BLaER1 treated with 17β-estradiol and CSF1 and Interleukin-3, amounts not matched to agents 10 nM and 100 nM (cell line): ENCODE results near the gene BCL6.

Experiments
- H3K27ac ChIP-seq, 11 experiments: shearing (Covaris generic); formaldehyde crosslinking; 2 replicates each; pipeline ENCODE4 v1.8.1; 2022
- H3K27me3 ChIP-seq, 11 experiments: shearing (Covaris generic); formaldehyde crosslinking; 2 replicates each; pipeline ENCODE4 v1.8.1; 2022
- H3K36me3 ChIP-seq, 11 experiments: shearing (Covaris generic); formaldehyde crosslinking; 2 replicates each; pipeline ENCODE4 v1.8.1; 2022
- H3K4me1 ChIP-seq, 10 experiments: shearing (Covaris generic); formaldehyde crosslinking; 2 replicates each; pipeline ENCODE4 v1.8.1; 2022
- H3K4me2 ChIP-seq, 11 experiments: shearing (Covaris generic); formaldehyde crosslinking; 2 replicates each; pipeline ENCODE4 v1.8.1; 2022
- H3K4me3 ChIP-seq, 10 experiments: shearing (Covaris generic); formaldehyde crosslinking; 2 replicates each; pipeline ENCODE4 v1.8.1; 2022
- H3K9ac ChIP-seq, 11 experiments: shearing (Covaris generic); formaldehyde crosslinking; 2 replicates each; pipeline ENCODE4 v1.8.1; 2022
- H3K9me3 ChIP-seq, 11 experiments: shearing (Covaris generic); formaldehyde crosslinking; replicated peaks in 1 of 11; 2 replicates each; pipeline ENCODE4 v1.8.1; 2022
- H4K20me1 ChIP-seq, 11 experiments: shearing (Covaris generic); formaldehyde crosslinking; 2 replicates each; pipeline ENCODE4 v1.8.1; 2022
- Cebpa-rat ChIP-seq, 11 experiments: shearing (Covaris generic); IDR thresholded peaks; 2 replicates each; pipeline ENCODE4 v1.8.1; 2022

The BCL6 gene

GRCh38 chr3:187728940-187729583 is 16.2 kb downstream of the BCL6 start:
- peaks cover 100% of the 10 kb centered on the region in 11 experiments for H3K36me3 ChIP-seq
- peaks cover 5 to 26% (median 15%) of the 10 kb centered on the region in 10 experiments for H3K4me1 ChIP-seq
- no peaks in the 10 kb centered on the region for H3K9me3 ChIP-seq
- no peak for TF ChIP-seq Cebpa-rat (IDR thresholded peaks at IDR 0.05)
- H3K27me3 ChIP-seq, result no peaks in the 10 kb centered on the region
- peak overlapping the region in 3 of 11 experiments; percentile 27 to 43 (median 41); a peak in 4 of 22 replicates for H3K27ac ChIP-seq
- no peak overlapping the region for H3K4me2 ChIP-seq
- H4K20me1 ChIP-seq, result peaks cover 19 to 100% (median 93%) of the 10 kb centered on the region in 11 experiments; a peak in 20 of 22 replicates
- no peak overlapping the region for H3K4me3 ChIP-seq
- peak overlapping the region in 3 of 11 experiments; percentile 10 to 28 (median 18); a peak in 3 of 22 replicates for H3K9ac ChIP-seq

GRCh38 chr3:187728248-187728647 is 17.0 kb downstream of the BCL6 start:
- H4K20me1 ChIP-seq, result peaks cover 19 to 100% (median 89%) of the 10 kb centered on the region in 11 experiments; a peak in 20 of 22 replicates
- H3K9me3 ChIP-seq, result no peaks in the 10 kb centered on the region
- peak overlapping the region in 3 of 11 experiments; percentile 6 to 28 (median 18); a peak in 1 of 22 replicates for H3K9ac ChIP-seq
- H3K36me3 ChIP-seq, result peaks cover 100% of the 10 kb centered on the region in 11 experiments
- H3K4me2 ChIP-seq, result no peak overlapping the region
- no peak overlapping the region for H3K4me3 ChIP-seq
- peaks cover 1 to 18% (median 8%) of the 10 kb centered on the region in 10 experiments; a peak in 13 of 20 replicates for H3K4me1 ChIP-seq
- H3K27me3 ChIP-seq, result no peaks in the 10 kb centered on the region
- no peak for TF ChIP-seq Cebpa-rat (IDR thresholded peaks at IDR 0.05)
- peak overlapping the region in 3 of 11 experiments; percentile 0 to 43 (median 27); a peak in 4 of 22 replicates for H3K27ac ChIP-seq

- Histone ChIP-seq H3K9me3 (no peaks in the 10 kb centered on the region), H3K4me3 (no peak overlapping the region), H3K9ac (peak overlapping the region in 1 of 11 experiments; percentile 28; a peak in 2 of 22 replicates), H3K27ac (no peak overlapping the region; a peak in 1 of 22 replicates), H3K36me3 (peaks cover 95 to 100% (median 99%) of the 10 kb centered on the region in 11 experiments), H3K4me1 (peaks cover 0 to 10% (median 5%) of the 10 kb centered on the region in 10 experiments; a peak in 5 of 20 replicates), H3K27me3 (no peaks in the 10 kb centered on the region), H4K20me1 (peaks cover 19 to 99% (median 86%) of the 10 kb centered on the region in 11 experiments; a peak in 20 of 22 replicates), H3K4me2 (no peak overlapping the region)
- no peak for TF ChIP-seq Cebpa-rat (IDR thresholded peaks at IDR 0.05)
Observed at GRCh38 chr3:187726564-187726963, 18.7 kb downstream of the BCL6 start.

- Histone ChIP-seq H4K20me1 (peaks cover 19 to 99% (median 84%) of the 10 kb centered on the region in 11 experiments; a peak in 20 of 22 replicates), H3K36me3 (peaks cover 95 to 100% (median 99%) of the 10 kb centered on the region in 11 experiments), H3K4me3 (no peak overlapping the region), H3K4me1 (peaks cover 0 to 10% (median 5%) of the 10 kb centered on the region in 10 experiments; a peak in 5 of 20 replicates), H3K9me3 (no peaks in the 10 kb centered on the region), H3K27me3 (no peaks in the 10 kb centered on the region), H3K9ac (no peak overlapping the region), H3K4me2 (no peak overlapping the region), H3K27ac (no peak overlapping the region)
- no peak for TF ChIP-seq Cebpa-rat (IDR thresholded peaks at IDR 0.05)
Observed at GRCh38 chr3:187725653-187726370, 19.5 kb downstream of the BCL6 start.

- peaks cover 19 to 99% (median 78%) of the 10 kb centered on the region in 11 experiments; a peak in 20 of 22 replicates for H4K20me1 ChIP-seq
- H3K9me3 ChIP-seq, result no peaks in the 10 kb centered on the region
- no peak overlapping the region for H3K4me3 ChIP-seq
- no peak overlapping the region for H3K27ac ChIP-seq
- H3K4me2 ChIP-seq, result no peak overlapping the region
- peaks cover 95 to 100% (median 98%) of the 10 kb centered on the region in 11 experiments for H3K36me3 ChIP-seq
- no peaks in the 10 kb centered on the region for H3K27me3 ChIP-seq
- H3K9ac ChIP-seq, result no peak overlapping the region
- TF ChIP-seq Cebpa-rat (IDR thresholded peaks at IDR 0.05), result no peak
- peaks cover 0 to 10% (median 5%) of the 10 kb centered on the region in 10 experiments; a peak in 5 of 20 replicates for H3K4me1 ChIP-seq
Observed at GRCh38 chr3:187725224-187725623, 20.0 kb downstream of the BCL6 start.

GRCh38 chr3:187722206-187722612 is 23.1 kb downstream of the BCL6 start:
- Histone ChIP-seq H4K20me1 (peaks cover 13 to 78% (median 52%) of the 10 kb centered on the region in 11 experiments; a peak in 19 of 22 replicates), H3K27ac (no peak overlapping the region), H3K9me3 (no peaks in the 10 kb centered on the region), H3K4me3 (no peak overlapping the region), H3K36me3 (peaks cover 67 to 73% (median 69%) of the 10 kb centered on the region in 11 experiments), H3K27me3 (no peaks in the 10 kb centered on the region), H3K9ac (no peak overlapping the region), H3K4me1 (no peaks in the 10 kb centered on the region), H3K4me2 (no peak overlapping the region)
- TF ChIP-seq Cebpa-rat (IDR thresholded peaks at IDR 0.05), result no peak

GRCh38 chr3:187721055-187721454 is 24.2 kb downstream of the BCL6 start:
- H4K20me1 ChIP-seq, result peaks cover 8 to 66% (median 40%) of the 10 kb centered on the region in 11 experiments; a peak in 18 of 22 replicates
- H3K4me2 ChIP-seq, result no peak overlapping the region
- no peak for TF ChIP-seq Cebpa-rat (IDR thresholded peaks at IDR 0.05)
- no peak overlapping the region for H3K27ac ChIP-seq
- no peak overlapping the region for H3K4me3 ChIP-seq
- peaks cover 55 to 62% (median 57%) of the 10 kb centered on the region in 11 experiments for H3K36me3 ChIP-seq
- H3K9me3 ChIP-seq, result no peaks in the 10 kb centered on the region
- H3K4me1 ChIP-seq, result 0 out of 20 replicates have a peak, but pooled peaks cover 0 to under 1% (median 0%) of the 10 kb centered on the region in 10 experiments
- H3K9ac ChIP-seq, result no peak overlapping the region
- no peaks in the 10 kb centered on the region for H3K27me3 ChIP-seq

GRCh38 chr3:187720337-187720670 is 25.0 kb downstream of the BCL6 start:
- TF ChIP-seq Cebpa-rat (IDR thresholded peaks at IDR 0.05), result no peak
- Histone ChIP-seq H3K4me2 (no peak overlapping the region), H4K20me1 (peaks cover 8 to 59% (median 32%) of the 10 kb centered on the region in 11 experiments; a peak in 17 of 22 replicates), H3K36me3 (peaks cover 48 to 54% (median 50%) of the 10 kb centered on the region in 11 experiments), H3K4me3 (no peak overlapping the region), H3K9me3 (no peaks in the 10 kb centered on the region), H3K27me3 (no peaks in the 10 kb centered on the region), H3K4me1 (peaks cover 4 to 8% (median 5%) of the 10 kb centered on the region in 10 experiments), H3K9ac (0 out of 22 replicates have a peak overlapping the region, but pooled peaks of 1 of the 11 experiments have one; percentile 25), H3K27ac (no peak overlapping the region; a peak in 2 of 22 replicates)
